Panc1 (cell line): ENCODE measurements around the gene RHOG. TPM values are rescaled to one million over a fixed set of nuclear protein-coding genes. Genes with fewer than 3 reads are reported as not detected.

ENCODE experiments used
- ATAC-seq: fragments of 200-7000 bp; cut with Tn5 transposase; 2 replicates; pipeline ENCODE4 v1.9.1; 2020; ENCODE audit warnings: mild to moderate bottlenecking, moderate library complexity
- BruUV-seq: library from RNA; stranded (reverse); fragments of 400-500 nt; replicated peaks from 2 replicates; lab custom pipeline; 2021; lab: Mats Ljungman, UMichigan
- CTCF ChIA-PET: fragments of 300-600 bp; sonication (Branson Sonifier 250); formaldehyde crosslinking; loops from one replicate; lab custom pipeline; 2022; ENCODE audit warnings: antibody characterized with exemption; lab: Charles Lee
- POLR2A ChIA-PET: fragments of 300-600 bp; sonication (Branson Sonifier 250); formaldehyde crosslinking; loops from one replicate; lab custom pipeline; 2022; ENCODE audit warnings: antibody characterized with exemption; lab: Charles Lee
- DNase-seq: peaks from one replicate; pipeline ENCODE4 v3.0.0-alpha.2; 2010; ENCODE audit warnings: low read depth, low spot score
- H3K27ac ChIP-seq: 2 replicates; pipeline ENCODE4 v1.5.1; 2011; ENCODE audit warnings: mild to moderate bottlenecking, low read length, inconsistent platforms
- H3K27me3 ChIP-seq: fragments of 200-500 bp; sonication (Bioruptor generic); 2 replicates; pipeline ENCODE4 v1.6.0; 2014; ENCODE audit warnings: low read length, inconsistent platforms; ENCODE audit not compliant: control insufficient read depth, insufficient read depth
- H3K36me3 ChIP-seq: fragments of 200-500 bp; sonication (Bioruptor generic); 2 replicates; pipeline ENCODE4 v1.5.1; 2014; ENCODE audit warnings: inconsistent platforms, mild to moderate bottlenecking, low read length, moderate library complexity; ENCODE audit not compliant: control insufficient read depth, insufficient read depth
- H3K4me1 ChIP-seq: 2 replicates; pipeline ENCODE4 v1.5.1; 2011; ENCODE audit warnings: inconsistent platforms, mild to moderate bottlenecking, low read length, moderate library complexity; ENCODE audit not compliant: control insufficient read depth, insufficient read depth
- H3K4me3 ChIP-seq, 2 experiments: 2 replicates each; pipeline ENCODE4 v1.5.1; 2011 to 2012; ENCODE audit warnings: low read depth in 2 of 2, low read length in 2 of 2, mild to moderate bottlenecking in 2 of 2, inconsistent platforms in 1 of 2, moderate library complexity in 1 of 2
- H3K9me3 ChIP-seq: fragments of 200-500 bp; sonication (Bioruptor generic); 2 replicates; pipeline ENCODE4 v1.5.1; 2014; ENCODE audit warnings: low read depth, mild to moderate bottlenecking, inconsistent platforms, low read length, moderate library complexity; ENCODE audit not compliant: control insufficient read depth, insufficient read depth
- CTCF ChIP-seq: fragments of 450-650 bp; IDR thresholded peaks from 2 replicates; pipeline ENCODE4 v1.5.1; 2017; ENCODE audit warnings: mild to moderate bottlenecking
- POLR2AphosphoS5 ChIP-seq: IDR thresholded peaks from 2 replicates; pipeline ENCODE4 v1.6.1; 2012; ENCODE audit warnings: mild to moderate bottlenecking, low read depth, low read length, moderate library complexity
- REST ChIP-seq, 2 experiments: IDR thresholded peaks; 2 replicates each; pipeline ENCODE4 v1.6.1; 2011 to 2012; ENCODE audit warnings: low read depth in 2 of 2, control low read depth in 1 of 2, low read length in 1 of 2, mild to moderate bottlenecking in 1 of 2, moderate library complexity in 1 of 2; ENCODE audit not compliant: insufficient read depth in 1 of 2
- SIN3A ChIP-seq: IDR thresholded peaks from 2 replicates; pipeline ENCODE4 v1.6.1; 2012; ENCODE audit warnings: low read depth, mild to moderate bottlenecking, low read length, moderate library complexity, borderline replicate concordance; ENCODE audit not compliant: insufficient read depth
- TCF7L2 ChIP-seq: IDR thresholded peaks from 2 replicates; pipeline ENCODE4 v1.6.1; 2011; ENCODE audit warnings: mild to moderate bottlenecking, low read depth, low read length, inconsistent platforms
- in situ Hi-C: cut with HindIII; loops from 2 replicates; pipeline ENCODE4 v1.10.0; 2016; ENCODE audit warnings: low sequenced_read_pairs, low pct_unique_long_range_greater_than_20kb
- intact Hi-C: fragments of 100-400 bp; cut with micrococcal nuclease; formaldehyde crosslinking; loops from one replicate; pipeline ENCODE4 v1.10.0; 2022; ENCODE audit not compliant: unreplicated experiment
- total RNA-seq: library from RNA; stranded (reverse); gene quantifications from one replicate; pipeline ENCODE4 v1.2.1, GENCODE V29; 2021; ENCODE audit not compliant: unreplicated experiment

The RHOG gene
- total RNA-seq, 1 experiment from 2014 or later, result 156 TPM

GRCh38 chr11:3877364-3878257, 36.9 kb upstream of the RHOG start:
- ATAC-seq, result peak; percentile 33; the same call in 1 of the 2 replicates
- POLR2A ChIA-PET, result no interaction called here
- intact Hi-C loops, result no loop called here
- no peak overlapping the region; the same call in 1 of the 2 replicates for H3K27ac ChIP-seq
- CTCF ChIA-PET, result interaction anchor here (0.8 to 1.6 kb wide), 2 partner anchors 22 to 36 kb away, joined by 4 to 5 read pairs; partner anchors contain the start of gene STIM1
- TF ChIP-seq REST (IDR thresholded peaks at IDR 0.05; ENCODE audit: insufficient read depth in 1 of 2, low read depth in 2 of 2, low read length in 1 of 2) (no peak), CTCF (no peak), TCF7L2 (no peak), SIN3A (no peak), POLR2AphosphoS5 (no peak)
- H3K36me3 ChIP-seq, result no peaks in the 10 kb centered on the region
- H3K4me3 ChIP-seq, result no peak overlapping the region
- in situ Hi-C loops, result no loop called here
- H3K27me3 ChIP-seq, result no peaks in the 10 kb centered on the region
- BruUV-seq, result no TSS peak
- DNase-seq, result no peak
- H3K4me1 ChIP-seq, result peaks cover 36% of the 10 kb centered on the region
- H3K9me3 ChIP-seq, result no peaks in the 10 kb centered on the region

- Histone ChIP-seq H3K27ac (no peak overlapping the region), H3K9me3 (no peaks in the 10 kb centered on the region), H3K4me1 (peaks cover 36% of the 10 kb centered on the region), H3K4me3 (no peak overlapping the region), H3K36me3 (no peaks in the 10 kb centered on the region), H3K27me3 (no peaks in the 10 kb centered on the region)
- ChIA-PET POLR2A (no interaction called here), CTCF (no interaction called here)
- no TSS peak for BruUV-seq
- TF ChIP-seq CTCF (no peak), REST (IDR thresholded peaks at IDR 0.05; ENCODE audit: insufficient read depth in 1 of 2, low read depth in 2 of 2, low read length in 1 of 2) (no peak), SIN3A (no peak), TCF7L2 (no peak), POLR2AphosphoS5 (no peak)
- in situ Hi-C loops, result no loop called here
- DNase-seq (no peak), ATAC-seq (no peak)
- intact Hi-C loops, result no loop called here
These were observed 35.9 kb upstream of the RHOG start for GRCh38 chr11:3876613-3877012.
